PFSK-1 (cell line): ENCODE data around the gene NOP14.

Experiments used
- POLR2AphosphoS5 ChIP-seq: IDR thresholded peaks from 2 replicates; pipeline ENCODE4 v1.6.1; 2012; ENCODE audit warnings: low read depth, mild to moderate bottlenecking, control low read depth, low read length, moderate library complexity
- SIN3A ChIP-seq: IDR thresholded peaks from 2 replicates; pipeline ENCODE4 v1.6.1; 2012; ENCODE audit warnings: mild to moderate bottlenecking, low read length, moderate library complexity, borderline replicate concordance; ENCODE audit not compliant: insufficient read depth
- TAF1 ChIP-seq: IDR thresholded peaks from 2 replicates; pipeline ENCODE4 v1.6.1; 2012; ENCODE audit warnings: low read length, control low read depth, borderline replicate concordance; ENCODE audit not compliant: insufficient read depth

- TF ChIP-seq POLR2AphosphoS5 (no peak), TAF1 (no peak), SIN3A (no peak)
These were observed 44.5 kb upstream of the NOP14 start for GRCh38 chr4:3007724-3008123.
